ENCODE measurements around the gene SP9.

SP9 gene

DNA sequence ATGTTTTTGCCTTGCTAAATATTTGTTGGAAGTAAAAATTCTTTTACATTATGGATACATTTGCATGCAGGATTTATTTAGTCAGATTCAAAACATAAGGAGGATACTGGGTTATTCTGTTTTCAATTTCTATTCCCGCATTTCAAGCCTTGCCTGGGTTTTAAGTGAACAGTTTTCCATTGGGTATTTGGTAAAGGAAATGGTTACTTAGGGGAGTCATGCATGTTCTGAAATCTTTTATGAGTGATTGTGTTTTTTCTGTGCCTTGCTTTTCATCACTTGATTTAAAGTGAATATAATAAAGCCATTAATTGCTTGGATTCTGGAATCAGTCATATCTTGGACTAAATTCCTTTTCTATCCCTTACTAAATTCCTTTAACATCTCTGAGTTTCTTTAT is 12.0 kb upstream of the SP9 start:
- no peak for DNase-seq (ENCODE audit: low read depth)
- TF ChIP-seq, protein P1, sequence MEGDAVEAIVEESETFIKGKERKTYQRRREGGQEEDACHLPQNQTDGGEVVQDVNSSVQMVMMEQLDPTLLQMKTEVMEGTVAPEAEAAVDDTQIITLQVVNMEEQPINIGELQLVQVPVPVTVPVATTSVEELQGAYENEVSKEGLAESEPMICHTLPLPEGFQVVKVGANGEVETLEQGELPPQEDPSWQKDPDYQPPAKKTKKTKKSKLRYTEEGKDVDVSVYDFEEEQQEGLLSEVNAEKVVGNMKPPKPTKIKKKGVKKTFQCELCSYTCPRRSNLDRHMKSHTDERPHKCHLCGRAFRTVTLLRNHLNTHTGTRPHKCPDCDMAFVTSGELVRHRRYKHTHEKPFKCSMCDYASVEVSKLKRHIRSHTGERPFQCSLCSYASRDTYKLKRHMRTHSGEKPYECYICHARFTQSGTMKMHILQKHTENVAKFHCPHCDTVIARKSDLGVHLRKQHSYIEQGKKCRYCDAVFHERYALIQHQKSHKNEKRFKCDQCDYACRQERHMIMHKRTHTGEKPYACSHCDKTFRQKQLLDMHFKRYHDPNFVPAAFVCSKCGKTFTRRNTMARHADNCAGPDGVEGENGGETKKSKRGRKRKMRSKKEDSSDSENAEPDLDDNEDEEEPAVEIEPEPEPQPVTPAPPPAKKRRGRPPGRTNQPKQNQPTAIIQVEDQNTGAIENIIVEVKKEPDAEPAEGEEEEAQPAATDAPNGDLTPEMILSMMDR (IDR thresholded peaks at IDR 0.05; ENCODE audit: low read depth, low read length, missing control alignments) = no peak
- H3K4me3 ChIP-seq (ENCODE audit: low read depth, low read length) = no peak overlapping the region
- in situ Hi-C loops (cut with HindIII; ENCODE audit: low sequenced_read_pairs) = no loop called here

DNA sequence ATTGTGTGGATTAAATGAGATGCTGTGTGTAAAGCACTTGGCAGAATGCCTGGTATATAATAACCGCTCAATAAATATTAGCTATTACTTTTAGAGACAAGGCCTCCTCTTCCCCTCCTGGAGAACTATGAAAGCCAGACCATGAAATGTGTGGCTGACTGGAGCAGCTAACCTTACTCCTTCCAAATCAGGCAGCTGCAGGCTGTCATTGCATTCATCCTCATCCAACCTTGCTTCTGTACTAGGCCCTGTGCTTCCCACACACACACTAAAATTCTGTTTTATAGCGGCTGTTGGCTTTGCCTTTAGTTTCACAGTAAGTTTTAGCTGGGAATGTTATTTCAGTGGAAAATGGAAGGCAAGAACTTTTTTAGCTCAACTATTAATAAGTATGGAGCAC is 10.2 kb upstream of the SP9 start:
- DNase-seq (ENCODE audit: low read depth) = no peak
- TF ChIP-seq, protein P1 (IDR thresholded peaks at IDR 0.05; ENCODE audit: low read depth, low read length, missing control alignments) = no peak
- in situ Hi-C loops (cut with HindIII; ENCODE audit: low sequenced_read_pairs) = no loop called here
- no peak overlapping the region for H3K4me3 ChIP-seq (ENCODE audit: low read depth, low read length)

DNA sequence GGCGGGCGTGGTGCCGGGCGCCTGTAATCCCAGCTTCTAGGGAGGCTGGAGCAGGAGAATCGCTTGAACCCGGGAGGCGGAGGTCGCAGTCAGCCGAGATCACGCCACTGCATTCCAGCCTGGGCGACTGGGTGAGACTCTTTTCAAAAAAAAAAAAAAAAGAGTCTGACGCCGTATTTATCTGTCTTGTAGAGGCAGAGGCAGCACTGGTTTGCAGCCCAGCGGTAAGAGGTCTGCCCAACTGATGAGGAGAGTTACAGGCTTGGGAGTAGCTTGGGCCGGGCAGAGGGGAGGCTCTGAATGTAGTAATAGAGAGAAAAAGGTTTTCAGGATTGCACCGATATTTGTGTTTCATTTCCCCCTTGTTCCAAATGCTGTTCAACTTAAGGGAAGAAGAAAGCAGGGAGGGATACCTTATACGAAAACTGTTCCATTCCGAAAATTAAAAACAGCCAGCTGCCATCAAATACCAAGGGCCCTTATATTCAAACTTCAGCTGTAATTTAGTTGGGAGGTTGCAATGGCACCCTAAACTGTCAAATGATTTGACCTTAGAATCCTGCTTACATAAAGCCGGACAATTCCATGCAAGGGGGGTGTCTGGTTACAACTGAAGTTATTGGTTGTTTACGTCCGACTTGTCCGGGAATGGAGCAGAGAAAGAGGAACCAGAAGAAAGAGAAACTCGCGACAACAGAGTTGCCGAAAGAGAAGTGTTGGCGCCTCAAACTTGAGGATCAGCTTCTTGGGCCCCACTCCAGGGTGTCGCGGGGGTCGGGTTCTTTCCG is 9.2 kb upstream of the SP9 start:
- TF ChIP-seq, protein P1 (IDR thresholded peaks at IDR 0.05; ENCODE audit: low read depth, low read length, missing control alignments) = no peak
- DNase-seq (ENCODE audit: low read depth) = no peak
- in situ Hi-C loops (cut with HindIII; ENCODE audit: low sequenced_read_pairs) = loop anchor here (25.0 kb wide), 1 partner anchor 913 kb away; no protein-coding TSS in a partner anchor
- H3K4me3 ChIP-seq (ENCODE audit: low read depth, low read length) = peak overlapping the region; percentile 43

DNA sequence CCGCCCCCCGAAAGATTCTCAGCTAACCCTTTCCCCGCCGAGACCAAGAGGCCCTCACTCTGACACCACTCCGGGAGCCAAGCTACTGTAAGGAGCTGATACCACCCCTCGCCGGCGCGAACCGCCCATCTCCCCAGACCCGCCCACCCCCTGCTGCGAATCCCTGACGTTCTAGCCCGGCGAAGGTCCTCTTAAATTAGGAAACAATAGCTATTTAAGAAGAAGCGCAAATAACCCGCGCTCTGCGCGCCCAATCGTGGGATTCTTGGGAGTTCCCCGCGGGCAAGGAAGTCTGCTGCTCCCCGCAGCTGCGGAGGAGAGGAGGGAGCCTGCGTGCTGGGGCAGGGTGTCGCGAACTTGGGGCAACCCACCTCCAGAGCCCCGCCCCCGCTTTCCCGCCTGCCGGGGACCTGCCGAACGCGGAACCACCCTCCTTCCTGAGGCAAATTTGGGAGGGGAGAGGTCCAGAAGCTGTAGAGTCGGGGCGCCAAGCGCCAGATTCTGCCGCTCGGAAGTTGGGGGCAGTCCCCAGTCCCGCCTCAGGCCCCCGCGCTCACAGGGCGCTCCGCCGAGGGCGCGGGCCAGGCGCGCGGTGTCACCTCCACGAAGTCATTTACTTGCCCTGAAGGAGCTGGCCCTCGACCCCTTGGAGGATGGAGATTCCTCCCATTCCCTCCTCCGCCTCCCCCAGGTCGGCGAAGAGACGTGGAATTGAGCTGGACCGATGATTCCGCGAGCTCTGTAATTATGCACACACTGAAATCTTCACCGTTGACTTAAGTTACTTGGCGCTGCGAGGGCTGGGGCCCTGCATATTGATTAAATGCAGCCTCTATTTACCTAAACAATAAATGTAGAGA is 8.4 kb upstream of the SP9 start:
- peak overlapping the region; percentile 43 for H3K4me3 ChIP-seq (ENCODE audit: low read depth, low read length)
- DNase-seq (ENCODE audit: low read depth) = no peak
- in situ Hi-C loops (cut with HindIII; ENCODE audit: low sequenced_read_pairs) = loop anchor here (25.0 kb wide), 1 partner anchor 914 kb away; no protein-coding TSS in a partner anchor
- TF ChIP-seq, protein P1 (IDR thresholded peaks at IDR 0.05; ENCODE audit: low read depth, low read length, missing control alignments) = no peak

DNA sequence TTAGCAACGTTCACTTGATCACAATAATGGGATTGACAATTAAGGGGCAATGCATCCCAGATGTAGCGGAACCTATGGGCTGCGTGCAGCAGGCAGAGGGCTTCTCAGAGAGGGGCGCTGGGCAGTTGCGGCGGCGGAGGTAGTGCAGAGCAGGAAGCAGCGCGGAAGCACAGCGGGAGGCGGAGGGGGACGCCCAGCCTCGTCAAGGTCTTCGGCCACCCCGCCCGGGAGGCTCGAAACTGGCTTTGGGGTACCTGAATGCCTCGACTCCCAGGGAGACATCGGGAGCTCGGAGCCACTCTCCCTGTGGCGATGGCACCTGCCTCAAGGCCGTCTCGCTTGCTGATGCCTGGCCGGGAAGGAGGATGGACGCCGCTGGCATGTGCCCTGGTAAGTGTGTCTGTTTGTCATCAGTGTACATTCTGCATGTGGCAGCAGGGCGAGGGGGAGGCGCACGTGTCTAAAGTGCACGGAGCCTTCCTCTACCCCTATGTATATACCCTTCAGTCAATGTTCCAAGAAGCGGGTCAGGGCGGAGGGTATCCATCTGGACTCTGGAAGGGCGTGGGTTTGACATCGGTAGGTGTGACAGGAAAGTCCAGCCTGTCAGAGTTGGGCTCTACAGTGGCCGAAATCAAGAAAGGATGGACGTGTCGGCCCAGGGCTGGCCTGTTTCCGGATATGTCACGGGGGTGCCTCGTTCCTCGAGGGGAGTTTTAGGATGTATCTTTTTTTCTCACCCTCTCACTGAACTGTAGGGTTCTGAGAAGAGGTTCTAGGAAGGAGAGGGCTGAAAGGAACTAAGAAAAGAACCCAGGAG is 7.5 kb upstream of the SP9 start:
- no peak for DNase-seq (ENCODE audit: low read depth)
- in situ Hi-C loops (cut with HindIII; ENCODE audit: low sequenced_read_pairs) = loop anchor here (25.0 kb wide), 1 partner anchor 915 kb away; no protein-coding TSS in a partner anchor
- TF ChIP-seq, protein P1 (IDR thresholded peaks at IDR 0.05; ENCODE audit: low read depth, low read length, missing control alignments) = no peak
- peak overlapping the region; percentile 43 for H3K4me3 ChIP-seq (ENCODE audit: low read depth, low read length)

DNA sequence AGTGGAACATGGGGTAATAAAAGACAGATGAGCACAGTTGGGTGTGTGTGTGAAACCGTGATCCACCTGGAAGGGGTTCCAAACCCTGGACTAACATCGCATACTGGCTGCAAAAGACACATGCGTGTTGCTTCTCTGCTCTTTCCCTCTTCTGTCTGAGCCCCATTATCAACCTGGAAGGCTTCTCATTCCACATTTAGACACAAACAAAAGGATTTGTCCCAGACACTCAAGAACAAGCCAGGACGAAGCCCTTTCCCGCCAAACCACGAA is 7.0 kb upstream of the SP9 start:
- DNase-seq (ENCODE audit: low read depth) = no peak
- TF ChIP-seq, protein P1 (IDR thresholded peaks at IDR 0.05; ENCODE audit: low read depth, low read length, missing control alignments) = no peak
- in situ Hi-C loops (cut with HindIII; ENCODE audit: low sequenced_read_pairs) = loop anchor here (25.0 kb wide), 1 partner anchor 915 kb away; no protein-coding TSS in a partner anchor
- no peak overlapping the region for H3K4me3 ChIP-seq (ENCODE audit: low read depth, low read length)

Data from astrocyte of the cerebellum (primary cell).